ENCODE results near the gene SIRPA.

- TF ChIP-seq POLR2A (IDR thresholded peaks at IDR 0.05; ENCODE audit: low read depth, low read length) (no peak), BMI1 (IDR thresholded peaks at IDR 0.05; ENCODE audit: borderline replicate concordance) (no peak), CHD2 (IDR thresholded peaks at IDR 0.05; ENCODE audit: borderline replicate concordance, low read depth, low read length) (no peak)
- TF ChIP-seq, protein P1, sequence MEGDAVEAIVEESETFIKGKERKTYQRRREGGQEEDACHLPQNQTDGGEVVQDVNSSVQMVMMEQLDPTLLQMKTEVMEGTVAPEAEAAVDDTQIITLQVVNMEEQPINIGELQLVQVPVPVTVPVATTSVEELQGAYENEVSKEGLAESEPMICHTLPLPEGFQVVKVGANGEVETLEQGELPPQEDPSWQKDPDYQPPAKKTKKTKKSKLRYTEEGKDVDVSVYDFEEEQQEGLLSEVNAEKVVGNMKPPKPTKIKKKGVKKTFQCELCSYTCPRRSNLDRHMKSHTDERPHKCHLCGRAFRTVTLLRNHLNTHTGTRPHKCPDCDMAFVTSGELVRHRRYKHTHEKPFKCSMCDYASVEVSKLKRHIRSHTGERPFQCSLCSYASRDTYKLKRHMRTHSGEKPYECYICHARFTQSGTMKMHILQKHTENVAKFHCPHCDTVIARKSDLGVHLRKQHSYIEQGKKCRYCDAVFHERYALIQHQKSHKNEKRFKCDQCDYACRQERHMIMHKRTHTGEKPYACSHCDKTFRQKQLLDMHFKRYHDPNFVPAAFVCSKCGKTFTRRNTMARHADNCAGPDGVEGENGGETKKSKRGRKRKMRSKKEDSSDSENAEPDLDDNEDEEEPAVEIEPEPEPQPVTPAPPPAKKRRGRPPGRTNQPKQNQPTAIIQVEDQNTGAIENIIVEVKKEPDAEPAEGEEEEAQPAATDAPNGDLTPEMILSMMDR (IDR thresholded peaks at IDR 0.05 in 2 of 3, conservative IDR thresholded peaks at IDR 0.05 in 1 of 3; ENCODE audit: control insufficient read depth in 2 of 3, extremely low read depth in 1 of 3, insufficient read depth in 1 of 3, low read depth in 3 of 3, low read length in 3 of 3) = no peak
- TF ChIP-seq, protein P2, sequence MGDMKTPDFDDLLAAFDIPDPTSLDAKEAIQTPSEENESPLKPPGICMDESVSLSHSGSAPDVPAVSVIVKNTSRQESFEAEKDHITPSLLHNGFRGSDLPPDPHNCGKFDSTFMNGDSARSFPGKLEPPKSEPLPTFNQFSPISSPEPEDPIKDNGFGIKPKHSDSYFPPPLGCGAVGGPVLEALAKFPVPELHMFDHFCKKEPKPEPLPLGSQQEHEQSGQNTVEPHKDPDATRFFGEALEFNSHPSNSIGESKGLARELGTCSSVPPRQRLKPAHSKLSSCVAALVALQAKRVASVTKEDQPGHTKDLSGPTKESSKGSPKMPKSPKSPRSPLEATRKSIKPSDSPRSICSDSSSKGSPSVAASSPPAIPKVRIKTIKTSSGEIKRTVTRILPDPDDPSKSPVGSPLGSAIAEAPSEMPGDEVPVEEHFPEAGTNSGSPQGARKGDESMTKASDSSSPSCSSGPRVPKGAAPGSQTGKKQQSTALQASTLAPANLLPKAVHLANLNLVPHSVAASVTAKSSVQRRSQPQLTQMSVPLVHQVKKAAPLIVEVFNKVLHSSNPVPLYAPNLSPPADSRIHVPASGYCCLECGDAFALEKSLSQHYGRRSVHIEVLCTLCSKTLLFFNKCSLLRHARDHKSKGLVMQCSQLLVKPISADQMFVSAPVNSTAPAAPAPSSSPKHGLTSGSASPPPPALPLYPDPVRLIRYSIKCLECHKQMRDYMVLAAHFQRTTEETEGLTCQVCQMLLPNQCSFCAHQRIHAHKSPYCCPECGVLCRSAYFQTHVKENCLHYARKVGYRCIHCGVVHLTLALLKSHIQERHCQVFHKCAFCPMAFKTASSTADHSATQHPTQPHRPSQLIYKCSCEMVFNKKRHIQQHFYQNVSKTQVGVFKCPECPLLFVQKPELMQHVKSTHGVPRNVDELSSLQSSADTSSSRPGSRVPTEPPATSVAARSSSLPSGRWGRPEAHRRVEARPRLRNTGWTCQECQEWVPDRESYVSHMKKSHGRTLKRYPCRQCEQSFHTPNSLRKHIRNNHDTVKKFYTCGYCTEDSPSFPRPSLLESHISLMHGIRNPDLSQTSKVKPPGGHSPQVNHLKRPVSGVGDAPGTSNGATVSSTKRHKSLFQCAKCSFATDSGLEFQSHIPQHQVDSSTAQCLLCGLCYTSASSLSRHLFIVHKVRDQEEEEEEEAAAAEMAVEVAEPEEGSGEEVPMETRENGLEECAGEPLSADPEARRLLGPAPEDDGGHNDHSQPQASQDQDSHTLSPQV (IDR thresholded peaks at IDR 0.05) = no peak
- TF ChIP-seq, protein P3, sequence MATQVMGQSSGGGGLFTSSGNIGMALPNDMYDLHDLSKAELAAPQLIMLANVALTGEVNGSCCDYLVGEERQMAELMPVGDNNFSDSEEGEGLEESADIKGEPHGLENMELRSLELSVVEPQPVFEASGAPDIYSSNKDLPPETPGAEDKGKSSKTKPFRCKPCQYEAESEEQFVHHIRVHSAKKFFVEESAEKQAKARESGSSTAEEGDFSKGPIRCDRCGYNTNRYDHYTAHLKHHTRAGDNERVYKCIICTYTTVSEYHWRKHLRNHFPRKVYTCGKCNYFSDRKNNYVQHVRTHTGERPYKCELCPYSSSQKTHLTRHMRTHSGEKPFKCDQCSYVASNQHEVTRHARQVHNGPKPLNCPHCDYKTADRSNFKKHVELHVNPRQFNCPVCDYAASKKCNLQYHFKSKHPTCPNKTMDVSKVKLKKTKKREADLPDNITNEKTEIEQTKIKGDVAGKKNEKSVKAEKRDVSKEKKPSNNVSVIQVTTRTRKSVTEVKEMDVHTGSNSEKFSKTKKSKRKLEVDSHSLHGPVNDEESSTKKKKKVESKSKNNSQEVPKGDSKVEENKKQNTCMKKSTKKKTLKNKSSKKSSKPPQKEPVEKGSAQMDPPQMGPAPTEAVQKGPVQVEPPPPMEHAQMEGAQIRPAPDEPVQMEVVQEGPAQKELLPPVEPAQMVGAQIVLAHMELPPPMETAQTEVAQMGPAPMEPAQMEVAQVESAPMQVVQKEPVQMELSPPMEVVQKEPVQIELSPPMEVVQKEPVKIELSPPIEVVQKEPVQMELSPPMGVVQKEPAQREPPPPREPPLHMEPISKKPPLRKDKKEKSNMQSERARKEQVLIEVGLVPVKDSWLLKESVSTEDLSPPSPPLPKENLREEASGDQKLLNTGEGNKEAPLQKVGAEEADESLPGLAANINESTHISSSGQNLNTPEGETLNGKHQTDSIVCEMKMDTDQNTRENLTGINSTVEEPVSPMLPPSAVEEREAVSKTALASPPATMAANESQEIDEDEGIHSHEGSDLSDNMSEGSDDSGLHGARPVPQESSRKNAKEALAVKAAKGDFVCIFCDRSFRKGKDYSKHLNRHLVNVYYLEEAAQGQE (IDR thresholded peaks at IDR 0.05; ENCODE audit: low read depth, low read length) = no peak
Observed at GRCh38 chr20:1885940-1886693, 9.1 kb upstream of the SIRPA start.

All from GM12878 (cell line).